ENCODE measurements around the gene CLEC2A. TPM values are rescaled to one million over a fixed set of nuclear protein-coding genes. Genes with fewer than 3 reads are reported as not detected.
"Not testable (repeated sequence)": the region's sequence is repeated elsewhere in the genome, so short reads cannot be mapped to it uniquely, and the experiment has no call there.

Gene CLEC2A
- total RNA-seq, 1 donor from 2014 or later = not detected

- no peak for DNase-seq (ENCODE audit: low read depth in 2 of 2)
Measured at GRCh38 chr12:9883175-9883574, 49.0 kb downstream of the CLEC2A start.

GRCh38 chr12:9881988-9882387 is 50.2 kb downstream of the CLEC2A start:
- no peak for DNase-seq (ENCODE audit: low read depth in 2 of 2)

DNA sequence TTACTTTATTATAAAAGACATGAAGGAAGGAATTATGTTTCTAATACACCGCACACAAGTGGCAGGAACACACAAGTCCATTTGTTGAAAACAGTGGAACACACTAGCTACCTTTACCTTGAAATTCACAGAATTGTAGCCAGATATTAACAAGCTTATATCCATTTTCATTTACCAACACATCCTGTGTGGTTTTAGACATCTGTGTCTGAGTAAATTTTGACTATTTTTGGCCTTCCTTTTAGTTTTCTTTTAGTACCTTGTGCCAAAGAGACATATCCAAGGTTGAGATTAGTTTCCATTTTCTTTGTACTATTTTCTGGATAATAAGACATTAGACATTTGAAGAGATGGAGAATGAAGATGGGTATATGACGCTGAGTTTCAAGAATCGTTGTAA is 50.9 kb downstream of the CLEC2A start, which contains the start of gene KLRF2:
KLRF2 (plus strand) TSS at position 244 of the 400 bp plus-strand sequence; CDS start at position 351, 107 bp downstream.
- no peak for DNase-seq (ENCODE audit: low read depth in 2 of 2)

- no peak for DNase-seq (ENCODE audit: low read depth in 2 of 2)
Measured at GRCh38 chr12:9880532-9881078, 51.6 kb downstream of the CLEC2A start.

- DNase-seq (ENCODE audit: low read depth in 2 of 2) = not testable (repeated sequence)
Measured at GRCh38 chr12:9876120-9876519, 56.0 kb downstream of the CLEC2A start.

GRCh38 chr12:9872742-9873141 is 59.4 kb downstream of the CLEC2A start:
- no peak for DNase-seq (ENCODE audit: low read depth in 2 of 2)

DNA sequence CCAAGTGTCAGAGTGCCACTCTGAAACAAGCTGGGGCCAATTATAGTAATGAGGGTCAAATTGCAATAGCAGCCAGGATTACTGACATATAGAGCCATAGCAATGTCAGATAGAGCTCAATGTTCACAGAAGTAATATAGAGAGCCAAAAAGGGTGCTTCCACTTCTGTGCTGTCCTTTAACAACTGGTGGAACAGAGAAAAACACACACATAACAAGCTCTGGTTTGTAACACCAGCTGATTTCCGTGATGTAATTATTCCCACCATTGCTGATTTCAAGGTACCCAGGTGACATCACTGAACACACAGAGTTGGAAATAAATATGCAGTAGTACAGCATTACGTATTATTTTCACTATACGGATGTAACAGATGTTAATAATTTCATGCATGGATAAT is 60.0 kb downstream of the CLEC2A start:
- DNase-seq (ENCODE audit: low read depth in 2 of 2) = no peak

DNA sequence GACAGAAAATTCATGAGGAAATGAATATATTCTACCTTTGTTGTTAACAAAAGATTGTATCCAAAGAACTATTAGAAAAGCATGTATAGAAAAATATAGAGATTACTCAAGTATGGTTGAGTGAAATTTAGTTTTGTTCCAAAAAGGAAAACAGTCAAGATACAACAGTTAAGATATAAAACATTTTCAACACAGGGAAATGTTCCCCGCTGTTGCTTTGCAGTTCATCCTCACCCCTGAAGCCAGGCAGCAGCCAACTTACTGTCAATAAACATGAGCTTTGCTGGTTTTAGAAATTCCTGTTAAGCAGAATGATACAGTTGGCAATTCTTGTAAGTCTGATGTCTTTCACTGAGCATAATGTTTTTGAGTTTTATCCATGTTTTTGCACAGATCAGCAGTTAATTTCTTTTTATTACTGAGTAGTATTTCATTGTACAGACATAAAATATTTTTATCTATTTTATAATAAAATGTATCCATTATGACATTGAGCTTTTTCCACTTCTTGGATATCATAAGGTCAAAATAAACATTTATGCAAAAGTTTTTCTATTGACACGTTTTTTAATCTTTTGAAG is 61.8 kb downstream of the CLEC2A start:
- peak in 1 of 2 donors; percentile 32 for DNase-seq (ENCODE audit: low read depth in 2 of 2)

DNA sequence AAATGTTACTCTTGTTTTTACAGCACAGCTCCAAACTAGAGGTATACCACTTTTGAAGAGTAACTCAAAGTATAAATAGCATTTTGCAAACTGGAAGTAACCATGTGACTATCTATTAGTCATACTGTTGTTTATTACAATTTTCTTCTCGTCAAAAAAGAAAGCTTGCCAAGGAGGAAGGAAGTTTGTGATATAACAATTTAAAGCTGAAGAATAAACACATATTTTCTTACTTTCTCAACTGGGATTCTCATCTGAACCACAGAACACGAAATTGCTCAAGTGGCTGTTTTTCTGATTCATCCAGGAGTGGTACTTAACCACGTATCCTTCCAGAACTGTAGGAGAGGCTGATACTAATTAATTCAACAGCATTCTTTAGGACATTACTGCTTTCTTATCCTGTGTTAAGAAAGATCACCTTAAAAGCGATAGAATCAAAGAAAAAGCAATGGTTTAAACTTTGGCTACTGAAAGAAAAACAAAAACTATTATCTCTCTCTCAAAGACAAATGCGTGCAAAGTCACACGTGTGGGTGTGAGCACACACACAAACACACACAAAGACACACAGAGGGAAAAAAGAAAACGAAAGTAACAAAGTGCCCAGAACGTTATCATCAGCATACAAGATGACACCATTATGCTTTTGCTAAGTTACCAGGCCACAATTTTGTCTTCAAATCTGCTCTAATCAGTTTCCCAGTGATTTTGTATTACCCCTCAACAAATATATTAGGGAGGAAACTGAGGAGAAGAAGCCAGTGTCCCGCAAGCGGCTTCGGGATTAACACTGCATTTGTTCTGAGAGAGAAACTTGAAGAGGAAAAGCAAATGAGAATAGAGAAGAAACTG is 62.6 kb downstream of the CLEC2A start, which contains the start of gene CLEC2B:
CLEC2B (minus strand) TSS at position 48 of the 855 bp plus-strand sequence.
- DNase-seq (ENCODE audit: low read depth in 2 of 2) = peak; percentile 81 to 85

- no peak for DNase-seq (ENCODE audit: low read depth in 2 of 2)
Measured at GRCh38 chr12:9868951-9869306, 63.2 kb downstream of the CLEC2A start.

- DNase-seq (ENCODE audit: low read depth in 2 of 2) = peak in 1 of 2 donors; percentile 33
Measured at GRCh38 chr12:9868311-9868801, 63.8 kb downstream of the CLEC2A start.

DNA sequence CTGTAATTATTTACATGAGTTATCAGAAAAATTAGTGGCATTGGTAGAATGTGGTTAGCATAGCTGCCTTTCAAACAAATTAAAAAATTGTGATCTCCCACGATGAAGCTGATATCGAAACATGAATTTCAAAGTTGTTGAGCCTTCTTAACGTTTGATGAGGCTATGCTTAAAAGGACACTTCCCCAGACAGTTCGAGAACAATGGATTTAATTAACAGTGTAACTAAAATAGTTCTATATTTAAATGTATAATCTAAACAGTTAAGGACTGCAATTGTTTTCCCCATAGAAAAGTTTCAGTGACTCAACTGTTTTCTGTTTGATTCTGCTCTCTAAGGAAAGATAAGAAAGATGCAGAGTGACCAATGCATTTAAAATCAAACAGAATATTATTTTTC is 64.6 kb downstream of the CLEC2A start:
- peak in 1 of 2 donors; percentile 37 for DNase-seq (ENCODE audit: low read depth in 2 of 2)

- DNase-seq (ENCODE audit: low read depth in 2 of 2) = peak in 1 of 2 donors; percentile 7
Measured at GRCh38 chr12:9866860-9867269, 65.3 kb downstream of the CLEC2A start.

DNA sequence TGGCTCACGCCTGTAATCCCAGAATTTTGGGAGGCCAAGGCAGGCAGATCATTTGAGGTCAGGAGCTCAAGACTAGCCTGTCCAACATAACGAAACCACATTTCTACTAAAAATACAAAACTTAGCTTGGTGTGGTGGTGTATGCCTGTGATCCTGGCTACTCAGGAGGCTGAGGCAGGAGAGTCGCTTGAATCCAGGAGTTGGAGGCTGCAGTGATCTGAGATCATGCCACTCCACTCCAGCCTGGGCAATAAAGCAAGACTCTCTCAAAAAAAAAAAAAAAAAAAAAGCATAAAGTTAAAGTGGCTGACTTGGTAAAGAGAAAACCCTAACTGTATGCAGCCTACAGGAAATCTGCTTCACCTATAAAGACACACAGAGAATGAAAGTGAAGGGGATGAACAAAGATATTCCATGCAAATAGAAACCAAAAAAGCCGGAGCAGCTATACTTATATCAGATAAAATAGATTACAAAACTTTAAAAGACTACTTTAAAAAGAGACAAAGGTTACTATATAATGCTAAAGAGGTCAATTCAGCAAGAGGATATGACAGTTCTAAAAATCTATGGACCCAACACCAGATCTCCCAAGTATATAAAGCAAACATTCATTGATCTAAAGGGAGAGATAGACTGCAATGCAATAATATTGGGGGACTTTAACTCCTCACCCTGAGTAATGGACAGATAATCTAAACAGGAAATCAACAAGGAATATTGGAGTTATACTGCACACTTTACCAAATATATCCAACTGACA is 67.1 kb downstream of the CLEC2A start:
- no peak for DNase-seq (ENCODE audit: low read depth in 2 of 2)

Other genes with a start within 250 kb of the CLEC2A start
- gene CLECL1, start 199.3 kb downstream of the CLEC2A start, total RNA-seq = not detected in 2 replicates
- gene CD69, start 171.5 kb downstream of the CLEC2A start, total RNA-seq = 0.39 and 1.3 TPM in 2 replicates
- not detected in 2 replicates for gene KLRF1, start 104.9 kb downstream of the CLEC2A start, total RNA-seq
- 45.4 and 53.5 TPM in 2 replicates for gene CLEC2B, start 63.0 kb downstream of the CLEC2A start, total RNA-seq
- not detected in 2 replicates for gene KLRF2, start 50.9 kb downstream of the CLEC2A start, total RNA-seq
- not detected in 2 replicates for gene CLEC12A, start 39.0 kb upstream of the CLEC2A start, total RNA-seq
- gene CLEC1B, start 66.8 kb upstream of the CLEC2A start, total RNA-seq = not detected in 2 replicates
- not detected in 2 replicates for gene CLEC12B, start 78.3 kb upstream of the CLEC2A start, total RNA-seq
- not detected in 2 replicates for gene CLEC9A, start 98.3 kb upstream of the CLEC2A start, total RNA-seq
- 12.1 and 14.9 TPM in 2 replicates for gene CLEC1A, start 166.6 kb upstream of the CLEC2A start, total RNA-seq
- gene CLEC7A, start 197.8 kb upstream of the CLEC2A start, total RNA-seq = 0.25 and 0.26 TPM in 2 replicates
- not detected in 2 replicates for gene OLR1, start 239.8 kb upstream of the CLEC2A start, total RNA-seq
- not detected in 2 replicates for gene TMEM52B, start 246.7 kb upstream of the CLEC2A start, total RNA-seq

Data from dermis microvascular lymphatic vessel endothelial cell (primary cell).